CD4-positive, alpha-beta T cell treated with Interleukin-4 for 1 hour (primary cell): ENCODE measurements around the gene YPEL4.

Source experiments
- DNase-seq, 2 donors: peaks; one replicate each; pipeline ENCODE4 v3.0.0-alpha.2; 2020 to 2022

YPEL4 gene

GRCh38 chr11:57630171-57630570 lies 19.5 kb downstream of the YPEL4 start:
- no peak for DNase-seq

DNA sequence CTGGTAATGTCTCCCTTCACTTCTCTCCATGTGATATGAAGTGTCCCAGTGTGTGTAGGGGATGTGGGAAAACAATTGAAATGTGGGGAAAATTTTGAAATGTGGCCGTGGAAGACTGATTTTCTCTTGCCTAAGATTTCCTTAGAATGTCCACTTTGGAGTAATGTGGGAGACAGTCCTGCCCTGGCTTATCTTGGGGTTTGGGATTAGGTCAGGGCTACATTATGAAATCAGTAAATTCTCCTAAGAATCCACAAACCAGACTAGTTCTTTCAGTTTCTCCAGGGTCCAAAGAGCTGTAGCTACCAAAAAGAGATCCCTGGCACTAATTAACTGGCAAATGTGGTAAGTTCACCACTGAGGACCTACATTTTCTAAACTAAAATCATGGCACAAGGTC lies 22.8 kb downstream of the YPEL4 start:
- DNase-seq: no peak

DNA sequence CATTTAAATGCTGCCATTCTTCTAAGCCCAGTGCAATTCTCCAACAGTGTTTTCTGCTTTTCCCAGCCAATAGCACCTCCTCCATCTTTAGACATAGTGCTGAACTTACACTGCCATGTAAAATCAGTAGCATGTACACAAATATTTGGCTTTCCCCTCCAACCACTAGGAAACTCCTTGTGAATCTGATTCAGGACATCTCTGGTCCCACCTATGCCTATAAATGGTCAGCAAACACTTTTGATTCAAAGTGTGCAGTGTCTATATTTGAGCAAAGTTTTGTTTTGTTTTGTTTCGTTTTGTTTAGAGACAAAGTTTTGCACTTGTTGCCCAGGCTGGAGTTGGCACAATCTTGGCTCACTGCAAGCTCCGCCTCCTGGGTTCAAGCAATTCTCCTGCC lies 24.8 kb downstream of the YPEL4 start:
- DNase-seq: no peak

- no peak for DNase-seq
These were observed 27.4 kb downstream of the YPEL4 start for GRCh38 chr11:57622263-57622662.

GRCh38 chr11:57620467-57620866 lies 29.2 kb downstream of the YPEL4 start:
- DNase-seq: no peak

DNA sequence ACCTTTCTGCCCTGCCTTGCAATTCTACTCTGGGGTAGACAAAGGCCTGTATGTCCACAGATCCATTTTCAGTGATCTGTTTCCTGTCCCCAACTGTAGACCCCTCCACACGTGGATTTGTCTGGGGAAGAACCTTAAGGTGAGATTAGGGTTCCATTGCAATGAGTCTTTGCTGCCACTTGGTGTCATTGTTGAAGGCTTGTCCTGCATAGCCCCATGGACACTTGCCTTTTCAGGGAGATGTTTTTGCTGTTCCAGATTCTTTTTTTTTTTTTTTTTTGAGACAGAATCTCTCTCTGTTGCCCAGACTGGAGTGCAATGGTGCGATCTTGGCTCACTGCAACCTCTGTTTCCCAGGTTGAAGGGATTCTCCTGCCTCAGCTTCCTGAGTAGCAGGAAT lies 30.4 kb downstream of the YPEL4 start:
- no peak for DNase-seq

DNA sequence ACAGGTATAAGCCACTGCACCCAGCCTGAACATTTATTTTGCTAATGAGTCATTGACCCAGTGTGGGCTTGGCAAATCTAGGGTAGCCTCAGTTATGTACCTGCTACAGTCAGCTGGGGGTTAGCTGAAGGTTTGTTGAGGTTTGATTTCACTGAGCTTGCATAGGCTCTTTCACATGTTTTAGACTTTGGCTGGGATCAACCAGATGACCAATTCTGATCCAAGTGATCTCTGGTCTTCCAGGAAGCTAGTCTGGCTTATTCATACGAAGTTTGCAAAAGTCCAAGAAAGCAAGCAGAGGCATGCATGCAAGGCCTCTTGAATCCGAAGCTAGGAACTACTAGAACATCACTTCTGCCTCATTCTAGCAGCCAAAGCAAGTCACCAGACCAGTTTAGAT lies 31.3 kb downstream of the YPEL4 start:
- no peak for DNase-seq

GRCh38 chr11:57616595-57616994 lies 33.1 kb downstream of the YPEL4 start:
- DNase-seq: no peak

- no peak for DNase-seq
These were observed 34.4 kb downstream of the YPEL4 start for GRCh38 chr11:57615308-57615707.

DNA sequence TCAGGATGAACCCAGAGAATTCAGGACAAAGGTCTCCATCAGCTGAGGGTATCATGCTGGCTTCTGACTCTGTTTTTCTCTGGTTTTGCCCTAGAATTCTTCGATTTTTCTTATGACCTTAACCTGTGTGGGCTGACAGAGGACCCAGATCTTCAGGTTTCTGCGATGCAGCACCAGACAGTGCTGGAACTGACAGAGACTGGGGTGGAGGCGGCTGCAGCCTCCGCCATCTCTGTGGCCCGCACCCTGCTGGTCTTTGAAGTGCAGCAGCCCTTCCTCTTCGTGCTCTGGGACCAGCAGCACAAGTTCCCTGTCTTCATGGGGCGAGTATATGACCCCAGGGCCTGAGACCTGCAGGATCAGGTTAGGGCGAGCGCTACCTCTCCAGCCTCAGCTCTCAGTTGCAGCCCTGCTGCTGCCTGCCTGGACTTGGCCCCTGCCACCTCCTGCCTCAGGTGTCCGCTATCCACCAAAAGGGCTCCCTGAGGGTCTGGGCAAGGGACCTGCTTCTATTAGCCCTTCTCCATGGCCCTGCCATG lies 35.4 kb downstream of the YPEL4 start:
- DNase-seq: no peak

DNA sequence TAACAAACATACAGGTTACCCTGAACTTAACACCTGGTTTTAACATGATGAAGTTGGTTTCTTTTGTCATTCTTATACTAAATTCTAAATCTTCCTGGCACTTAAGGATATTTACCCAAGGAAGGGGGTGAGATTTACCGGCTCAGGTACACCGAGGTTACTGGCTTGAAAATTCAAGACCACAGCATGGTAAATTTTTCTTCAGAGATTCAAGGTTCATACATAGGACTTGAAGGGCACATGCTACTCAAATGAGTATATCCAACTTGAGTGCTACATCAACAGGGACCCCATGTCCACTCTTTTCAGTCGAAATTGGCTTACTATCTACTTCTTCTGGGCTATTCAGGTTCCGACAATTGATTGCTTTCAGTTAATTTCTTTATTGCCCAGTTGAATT lies 39.5 kb downstream of the YPEL4 start:
- DNase-seq: no peak

DNA sequence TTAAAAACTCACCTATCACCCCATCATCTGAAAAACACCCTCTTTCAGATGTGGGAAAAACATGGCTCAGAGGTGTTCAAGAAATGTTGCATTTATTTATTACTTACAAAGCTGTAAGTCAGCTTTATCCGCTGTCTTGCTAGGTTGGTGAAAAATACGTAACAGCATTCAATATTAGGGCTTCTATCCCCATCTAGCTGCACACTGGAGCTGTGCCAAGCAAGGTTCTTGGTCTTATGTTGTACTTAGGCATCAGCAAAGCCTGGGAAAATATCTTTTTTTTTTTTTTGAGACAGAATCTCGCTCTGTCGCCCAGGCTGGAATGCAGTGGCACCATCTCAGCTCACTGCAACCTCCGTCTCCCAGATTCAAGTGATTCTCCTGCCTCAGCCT lies 44.7 kb downstream of the YPEL4 start:
- no peak for DNase-seq

- DNase-seq: no peak
These were observed 45.2 kb downstream of the YPEL4 start for GRCh38 chr11:57604296-57605027.

GRCh38 chr11:57601297-57601696 lies 48.4 kb downstream of the YPEL4 start:
- no peak for DNase-seq

GRCh38 chr11:57599381-57599780 lies 50.3 kb downstream of the YPEL4 start:
- DNase-seq: no peak

DNA sequence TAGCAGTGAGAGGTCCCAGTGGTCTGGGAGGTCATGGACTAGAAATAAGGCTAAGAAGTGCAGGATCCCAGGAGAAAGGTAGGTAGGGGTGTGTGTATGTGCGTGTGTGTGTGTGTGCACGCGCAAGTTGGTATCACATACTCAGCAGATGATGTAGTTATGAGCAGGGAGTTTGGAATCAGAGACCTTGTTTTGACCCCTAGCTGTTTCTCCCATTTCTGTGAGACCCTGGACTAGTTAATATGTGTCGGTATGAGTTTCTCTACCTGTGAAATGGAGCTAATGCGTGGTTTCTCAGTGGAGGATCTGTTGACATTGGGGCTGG lies 50.9 kb downstream of the YPEL4 start:
- no peak for DNase-seq

DNA sequence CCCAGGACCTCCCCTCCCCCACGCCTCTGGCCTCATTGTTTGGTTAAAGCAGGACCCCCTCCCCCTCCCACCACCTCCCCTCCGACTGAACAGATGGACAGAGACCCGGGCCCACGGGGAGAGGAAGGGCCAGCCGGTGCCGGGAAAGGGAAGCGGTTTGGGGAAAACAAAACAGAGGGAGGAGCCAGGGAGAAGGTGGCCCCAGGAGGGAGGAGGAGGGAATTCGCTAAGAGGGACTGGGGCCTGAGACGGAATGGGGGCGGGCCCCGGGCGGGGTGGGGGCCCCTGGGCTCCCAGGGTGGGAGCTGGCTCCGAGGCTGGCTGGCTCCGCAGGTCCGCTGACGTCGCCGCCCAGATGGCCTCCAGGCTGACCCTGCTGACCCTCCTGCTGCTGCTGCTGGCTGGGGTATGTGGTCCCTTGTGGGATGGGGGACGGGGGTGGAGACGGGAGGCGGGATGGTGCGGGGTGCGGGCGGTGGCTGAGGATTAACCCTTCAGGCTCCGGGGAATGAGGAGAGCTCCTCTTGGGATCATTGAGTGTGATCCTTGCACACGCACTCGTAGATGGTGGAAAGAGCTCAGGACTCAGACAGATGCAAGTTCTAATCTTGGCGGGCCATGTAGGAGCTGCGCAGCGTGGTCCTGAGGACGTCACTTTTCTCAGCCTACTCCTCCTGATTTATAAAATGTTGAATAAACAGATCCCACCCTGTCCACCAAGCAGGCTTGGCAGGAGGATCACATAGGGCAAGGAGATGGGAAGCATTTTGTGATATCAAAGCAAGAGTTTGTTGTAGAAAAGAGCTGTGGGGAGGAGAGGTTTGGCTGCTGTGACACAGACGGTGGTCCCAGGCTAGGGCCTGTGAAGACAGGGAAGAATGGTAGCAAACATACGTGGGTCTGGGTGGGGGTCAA lies 51.5 kb downstream of the YPEL4 start:
- DNase-seq: no peak

DNA sequence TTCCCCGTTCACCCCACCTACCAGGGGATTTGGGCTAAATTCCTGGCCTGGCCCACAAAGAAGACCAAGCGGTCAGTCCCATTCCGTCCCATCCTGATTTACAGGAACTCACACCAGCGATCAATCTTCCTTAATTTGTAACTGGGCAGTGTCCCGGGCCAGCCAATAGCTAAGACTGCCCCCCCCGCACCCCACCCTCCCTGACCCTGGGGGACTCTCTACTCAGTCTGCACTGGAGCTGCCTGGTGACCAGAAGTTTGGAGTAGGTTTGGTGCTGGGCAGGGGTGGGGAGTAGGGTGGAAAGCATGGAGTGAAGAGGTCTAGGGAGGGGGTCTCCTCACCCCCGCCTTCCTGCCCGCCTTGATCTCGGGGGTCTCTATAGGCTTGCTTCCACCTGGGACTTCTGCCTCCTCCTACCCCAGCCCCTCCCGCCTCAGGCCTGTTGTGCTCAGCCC lies 52.2 kb downstream of the YPEL4 start, which contains the start of gene SERPING1:
SERPING1 (plus strand) TSS at position 225 of the 455 bp plus-strand sequence. CDS start 586 bp downstream, outside the sequence.
- DNase-seq: no peak

DNA sequence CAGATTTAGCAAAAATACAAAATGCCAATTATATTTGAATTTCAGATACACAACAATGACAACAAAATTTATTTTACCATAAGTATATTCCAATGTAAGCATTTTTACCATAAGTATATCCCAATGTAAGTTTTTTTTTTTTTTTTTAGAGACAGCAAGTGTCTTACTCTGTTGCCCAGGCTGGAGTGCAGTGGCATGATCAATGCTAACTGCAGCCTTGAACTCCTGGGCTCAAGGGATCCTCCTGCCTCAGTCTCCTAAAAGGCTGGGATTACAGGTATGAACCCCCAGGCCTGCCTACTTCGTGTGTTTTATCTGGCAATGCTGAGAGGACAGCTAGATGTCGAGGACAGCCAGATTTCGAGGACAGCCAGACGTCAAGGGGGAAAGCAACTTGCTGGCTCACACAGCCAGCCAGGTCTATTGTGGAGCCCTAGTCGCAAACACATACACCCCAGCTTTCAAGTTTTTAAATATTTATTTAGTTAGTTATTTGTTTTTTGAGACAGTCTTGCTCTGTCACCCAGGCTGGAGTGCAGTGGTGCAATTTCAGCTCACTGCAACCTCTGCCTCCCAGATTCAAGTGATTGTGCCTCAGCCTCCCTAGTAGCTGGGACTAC lies 53.3 kb downstream of the YPEL4 start:
- no peak for DNase-seq
